Hepatocyte (in vitro differentiated cells): ENCODE measurements around the gene FRMD4B.

ENCODE experiments used
- EZH2 ChIP-seq: fragments of 200-600 bp; sonication (generic); IDR thresholded peaks from 2 replicates; pipeline ENCODE4 v1.6.1; 2016; ENCODE audit warnings: antibody characterized with exemption, mild to moderate bottlenecking, borderline replicate concordance
- EZH2phosphoT487 ChIP-seq: fragments of 200-600 bp; sonication (generic); IDR thresholded peaks from one replicate; pipeline ENCODE4 v1.6.1; 2018; ENCODE audit warnings: antibody characterized with exemption, mild to moderate bottlenecking, low read depth, moderate library complexity; ENCODE audit not compliant: unreplicated experiment, severe bottlenecking
- TF ChIP-seq, protein P1 (sequence below): fragments of 200-600 bp; sonication (generic); IDR thresholded peaks from 2 replicates; pipeline ENCODE4 v1.5.1; 2016; ENCODE audit warnings: antibody characterized with exemption, mild to moderate bottlenecking; ENCODE audit not compliant: poor library complexity

- TF ChIP-seq, protein P1, sequence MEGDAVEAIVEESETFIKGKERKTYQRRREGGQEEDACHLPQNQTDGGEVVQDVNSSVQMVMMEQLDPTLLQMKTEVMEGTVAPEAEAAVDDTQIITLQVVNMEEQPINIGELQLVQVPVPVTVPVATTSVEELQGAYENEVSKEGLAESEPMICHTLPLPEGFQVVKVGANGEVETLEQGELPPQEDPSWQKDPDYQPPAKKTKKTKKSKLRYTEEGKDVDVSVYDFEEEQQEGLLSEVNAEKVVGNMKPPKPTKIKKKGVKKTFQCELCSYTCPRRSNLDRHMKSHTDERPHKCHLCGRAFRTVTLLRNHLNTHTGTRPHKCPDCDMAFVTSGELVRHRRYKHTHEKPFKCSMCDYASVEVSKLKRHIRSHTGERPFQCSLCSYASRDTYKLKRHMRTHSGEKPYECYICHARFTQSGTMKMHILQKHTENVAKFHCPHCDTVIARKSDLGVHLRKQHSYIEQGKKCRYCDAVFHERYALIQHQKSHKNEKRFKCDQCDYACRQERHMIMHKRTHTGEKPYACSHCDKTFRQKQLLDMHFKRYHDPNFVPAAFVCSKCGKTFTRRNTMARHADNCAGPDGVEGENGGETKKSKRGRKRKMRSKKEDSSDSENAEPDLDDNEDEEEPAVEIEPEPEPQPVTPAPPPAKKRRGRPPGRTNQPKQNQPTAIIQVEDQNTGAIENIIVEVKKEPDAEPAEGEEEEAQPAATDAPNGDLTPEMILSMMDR = no peak
- TF ChIP-seq EZH2 = no peak
- no peak for TF ChIP-seq EZH2phosphoT487
Observed at GRCh38 chr3:69330891-69331400, 54.9 kb downstream of the FRMD4B start.
